ENCODE results near the gene ZNF546.
"Not testable (repeated sequence)": the region's sequence is repeated elsewhere in the genome, so short reads cannot be mapped to it uniquely, and the experiment has no call there.

Gene ZNF546

DNA sequence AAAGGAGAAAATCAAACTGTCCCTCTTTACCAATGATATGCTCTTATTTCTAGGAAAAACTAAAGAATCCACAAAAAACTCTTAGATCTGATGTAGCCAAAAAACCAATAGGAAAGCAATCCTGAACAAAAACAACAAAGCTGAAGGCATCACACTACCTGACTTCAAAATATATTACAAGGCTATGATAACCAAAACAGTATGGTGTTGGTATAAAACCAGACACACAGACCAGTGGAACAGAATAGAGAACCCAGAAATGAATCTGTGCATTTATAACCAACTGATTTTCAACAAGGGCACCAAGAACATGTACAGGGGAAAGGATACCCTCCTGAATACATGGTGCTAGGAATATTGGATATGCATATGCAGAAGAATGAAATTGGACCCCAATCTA lies 9.7 kb upstream of the ZNF546 start:
- DNase-seq, result no peak

DNA sequence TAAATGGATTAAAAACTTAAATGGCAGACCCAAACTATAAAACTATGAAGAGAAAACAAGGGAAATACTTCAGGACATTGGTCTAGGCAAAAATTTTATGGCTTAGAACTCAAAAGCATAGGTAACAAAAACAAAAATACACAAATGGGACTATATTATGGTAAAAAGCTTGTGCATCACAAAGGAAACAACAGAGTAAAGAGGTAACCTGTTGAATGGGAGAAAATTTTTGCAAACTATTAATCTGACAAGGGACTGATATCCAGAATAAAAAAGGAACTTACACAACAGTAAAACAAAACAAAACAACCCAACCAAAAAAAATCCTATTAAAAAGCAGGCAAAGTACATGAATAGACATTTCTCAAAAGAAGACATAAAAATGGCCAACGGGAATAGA lies 9.3 kb upstream of the ZNF546 start:
- DNase-seq, result no peak

DNA sequence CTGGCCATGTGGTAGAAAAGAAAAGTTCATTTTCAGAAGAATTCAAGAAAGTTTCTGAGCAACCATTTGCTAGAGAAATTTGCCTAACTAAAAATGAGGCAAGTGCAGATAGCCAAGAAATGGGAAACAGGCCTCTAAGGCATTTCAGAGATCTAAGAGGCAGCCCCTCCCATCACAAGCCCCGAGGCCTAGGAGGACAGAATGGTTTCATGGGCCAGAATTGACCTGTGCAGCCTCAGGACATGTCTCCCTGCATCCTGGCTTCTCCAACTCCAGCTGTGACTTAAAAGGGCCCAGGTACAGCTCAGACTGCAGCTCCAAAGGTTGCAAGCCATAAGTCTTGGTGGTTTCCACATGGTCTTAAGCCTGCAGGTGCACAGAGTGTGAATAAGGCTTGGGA lies 3.3 kb upstream of the ZNF546 start:
- no peak for DNase-seq

DNA sequence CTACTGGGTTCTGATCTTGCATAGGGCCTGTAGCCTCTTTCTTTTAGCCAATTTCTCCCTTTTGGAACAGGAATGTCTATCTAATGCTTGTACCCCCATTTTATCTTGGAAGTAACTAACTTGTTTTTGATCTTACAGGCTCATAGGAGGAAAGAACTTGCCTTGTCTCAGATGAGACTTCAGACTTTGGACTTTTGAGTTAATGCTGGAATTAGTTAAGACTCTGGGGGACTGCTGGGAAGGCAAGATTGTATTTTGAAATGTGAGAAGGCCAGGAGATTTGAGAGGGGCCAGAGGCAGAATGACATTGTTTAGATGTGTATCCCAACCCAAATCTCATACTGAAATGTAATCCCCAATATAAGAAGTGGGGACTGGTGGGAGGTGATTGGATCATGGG lies 2.5 kb upstream of the ZNF546 start:
- DNase-seq, result no peak

DNA sequence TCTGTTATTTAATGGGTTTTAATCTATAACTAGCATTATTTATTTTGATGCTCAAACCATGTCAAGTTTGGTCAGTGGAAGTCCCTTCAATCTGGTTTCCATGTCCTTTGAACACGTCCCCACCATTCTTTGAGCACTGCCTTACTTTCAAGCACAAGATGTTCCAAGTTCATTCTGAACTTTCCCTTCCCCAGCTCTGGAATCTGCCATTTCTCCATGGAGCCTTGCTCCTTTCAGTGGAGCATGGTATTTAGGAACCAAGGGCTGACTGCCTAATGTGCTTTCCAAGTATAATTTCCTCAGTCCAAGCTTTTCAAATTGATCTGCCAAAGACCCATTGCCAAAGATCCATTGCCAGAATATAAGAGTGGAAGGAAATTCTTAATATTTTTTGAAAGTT lies 1.1 kb upstream of the ZNF546 start:
- DNase-seq, result no peak

DNA sequence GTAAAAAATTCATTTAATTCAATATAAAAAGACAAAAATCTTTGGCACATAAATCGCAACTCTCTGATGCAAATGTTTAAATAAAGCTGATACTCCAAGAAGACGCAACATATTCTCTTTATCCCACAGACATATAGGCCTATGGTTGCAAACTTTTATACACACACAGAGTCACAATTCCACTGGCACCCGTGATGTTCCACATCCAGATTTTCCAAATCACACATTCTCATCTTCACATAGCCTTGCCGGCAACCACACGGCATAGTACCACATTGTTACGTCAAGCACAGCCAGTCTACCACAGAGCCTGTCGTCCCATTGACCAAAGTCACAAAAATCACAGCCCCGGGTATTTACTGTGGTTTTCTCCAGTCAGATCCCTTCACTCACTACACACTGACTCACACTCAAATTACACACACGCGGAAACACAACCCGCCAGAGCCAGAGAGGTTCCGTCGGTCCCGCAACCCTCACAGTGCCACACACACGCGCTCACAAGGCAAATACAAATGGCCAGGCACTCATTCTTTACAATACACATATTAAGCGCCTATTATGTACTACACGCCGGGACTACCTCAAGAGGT lies 546 bp upstream of the ZNF546 start:
- peak in 1 of 2 experiments; percentile 52 for DNase-seq

DNA sequence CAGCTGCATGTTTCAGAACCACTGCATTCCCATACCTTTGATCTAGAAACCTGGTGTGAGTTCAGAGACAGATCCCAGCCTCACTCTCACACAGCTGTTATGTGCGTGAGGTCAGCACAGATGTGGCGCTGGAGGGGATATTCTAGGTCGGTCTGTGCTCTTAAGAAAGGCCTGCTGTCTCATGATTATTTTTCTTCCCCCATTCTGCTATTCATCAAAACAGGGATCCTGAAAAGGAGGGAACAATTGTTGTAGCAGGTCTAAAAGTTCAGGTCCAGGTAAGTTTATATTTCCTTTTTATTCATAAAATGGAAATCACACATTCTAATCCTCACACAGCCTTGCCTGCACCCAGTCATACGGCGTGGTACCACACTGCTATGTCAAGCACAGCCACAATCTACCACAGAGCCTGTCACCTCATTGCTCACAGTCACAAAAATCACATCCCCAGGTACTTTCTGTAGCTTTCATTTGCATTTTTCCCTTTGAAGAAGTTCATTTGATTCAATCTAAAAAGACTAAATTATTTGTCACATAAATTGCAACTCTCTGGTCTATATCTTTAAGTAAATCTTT lies 867 bp downstream of the ZNF546 start:
- DNase-seq, result no peak

DNA sequence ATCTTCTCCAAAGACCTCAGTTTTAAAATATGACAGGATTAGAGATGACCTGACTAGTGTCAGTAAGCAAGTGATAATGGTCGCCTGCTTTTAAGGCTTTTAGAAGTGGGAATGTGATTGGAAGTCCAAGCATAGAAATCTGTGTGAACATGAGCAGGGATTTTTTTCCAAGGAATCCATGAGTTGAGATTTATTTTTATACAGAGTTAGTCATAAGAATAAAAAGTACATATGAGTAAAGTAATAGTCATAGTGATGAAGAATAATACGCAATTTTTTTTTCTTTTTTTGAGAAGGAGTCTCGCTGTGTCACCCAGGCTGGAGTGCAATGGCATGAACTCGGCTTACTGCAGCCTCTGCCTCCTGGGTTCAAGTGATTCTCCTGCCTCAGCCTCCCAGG lies 1.6 kb downstream of the ZNF546 start:
- DNase-seq, result no peak

DNA sequence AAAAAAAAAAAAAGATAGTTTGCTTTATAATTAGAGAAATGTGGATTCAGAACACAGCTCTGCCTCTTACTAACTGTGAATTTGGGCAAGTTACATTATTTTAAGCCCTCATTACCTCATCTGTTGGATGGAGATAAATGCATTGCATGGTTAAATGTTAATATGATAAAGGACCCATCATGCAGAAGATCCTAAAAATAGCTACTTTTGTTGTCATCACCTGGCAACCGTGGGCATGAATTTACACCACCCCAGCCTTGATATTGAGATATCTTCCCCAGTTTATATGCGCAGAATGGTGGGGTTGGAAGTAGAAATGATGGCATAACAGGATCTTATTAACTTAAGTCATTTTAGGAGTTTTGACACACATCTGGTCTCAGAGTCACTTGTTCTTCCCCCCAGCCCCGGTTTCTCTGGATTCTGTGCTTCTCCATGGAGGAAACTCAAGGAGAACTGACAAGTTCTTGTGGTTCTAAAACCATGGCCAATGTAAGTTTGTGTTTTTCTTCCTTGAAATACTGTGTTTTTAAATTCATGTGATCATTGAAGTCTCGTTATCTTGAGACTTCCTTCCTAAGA lies 8.9 kb downstream of the ZNF546 start:
- DNase-seq, result no peak

DNA sequence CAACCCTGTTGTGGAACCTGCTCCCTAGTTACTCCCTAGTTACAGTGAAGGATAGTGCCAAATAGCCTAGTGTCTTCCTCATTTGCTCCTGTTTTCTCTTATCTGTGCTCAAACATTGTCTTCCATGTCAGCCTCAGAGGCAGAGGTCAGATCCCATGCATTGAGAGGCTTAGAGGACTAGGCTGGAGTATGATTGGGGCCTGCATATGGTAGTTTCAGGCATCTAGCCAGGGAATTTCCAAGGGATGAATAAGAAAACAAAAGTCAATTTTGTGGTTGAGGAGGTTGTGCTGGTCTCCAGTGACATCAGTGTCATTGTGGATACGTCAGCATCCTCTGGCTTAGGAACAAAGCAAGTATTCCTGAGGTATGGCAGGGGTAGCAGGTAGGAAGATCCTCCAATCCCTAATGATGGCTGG lies 9.4 kb downstream of the ZNF546 start:
- no peak for DNase-seq

DNA sequence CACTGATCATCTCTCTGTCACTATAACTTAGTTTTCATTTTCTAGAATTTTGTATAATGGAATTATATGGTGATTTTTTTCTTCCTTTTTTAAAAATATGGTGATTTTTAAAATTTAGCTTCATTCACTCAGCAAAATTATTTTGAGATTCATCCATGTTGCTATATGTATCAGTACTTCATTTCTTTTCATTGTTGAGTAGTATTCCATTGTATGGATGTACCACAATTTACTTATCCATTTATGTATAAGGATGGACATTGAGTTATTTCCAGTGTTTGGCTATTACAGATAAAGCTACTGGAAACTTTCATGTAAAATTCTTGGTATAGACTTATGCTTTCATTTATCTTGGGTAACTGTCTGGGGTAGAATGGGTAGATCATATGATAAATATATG lies 12.8 kb downstream of the ZNF546 start:
- no peak for DNase-seq

DNA sequence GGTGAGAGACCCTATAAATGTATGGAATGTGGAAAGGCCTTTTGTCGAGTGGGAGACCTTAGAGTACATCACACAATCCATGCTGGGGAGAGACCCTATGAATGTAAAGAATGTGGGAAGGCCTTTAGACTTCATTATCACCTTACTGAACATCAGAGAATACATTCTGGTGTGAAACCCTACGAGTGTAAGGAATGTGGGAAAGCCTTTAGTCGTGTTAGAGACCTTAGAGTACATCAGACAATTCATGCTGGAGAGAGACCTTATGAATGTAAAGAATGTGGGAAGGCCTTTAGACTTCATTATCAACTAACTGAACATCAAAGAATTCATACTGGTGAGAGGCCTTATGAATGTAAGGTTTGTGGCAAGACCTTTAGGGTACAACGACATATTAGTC lies 17.1 kb downstream of the ZNF546 start:
- DNase-seq, result no peak

DNA sequence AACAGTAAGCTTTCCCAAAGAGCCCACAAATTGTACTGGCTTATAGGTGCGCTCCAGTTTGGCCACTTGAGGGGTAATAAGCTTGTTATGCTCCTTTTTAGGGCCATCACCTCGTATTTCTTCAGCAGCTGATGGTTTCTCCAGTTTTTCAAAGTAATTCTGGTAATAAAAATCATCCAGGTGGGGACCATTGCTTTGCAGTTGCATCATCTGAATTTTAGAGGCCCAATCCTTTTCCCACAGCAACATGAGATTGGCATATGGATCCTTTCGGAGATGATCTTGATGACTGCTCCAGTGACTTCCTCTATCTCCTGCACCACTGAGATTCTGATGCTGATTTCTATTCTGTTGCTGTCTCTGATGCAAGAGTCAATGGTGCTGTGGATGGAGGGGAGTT lies 27.1 kb downstream of the ZNF546 start:
- no peak for DNase-seq

DNA sequence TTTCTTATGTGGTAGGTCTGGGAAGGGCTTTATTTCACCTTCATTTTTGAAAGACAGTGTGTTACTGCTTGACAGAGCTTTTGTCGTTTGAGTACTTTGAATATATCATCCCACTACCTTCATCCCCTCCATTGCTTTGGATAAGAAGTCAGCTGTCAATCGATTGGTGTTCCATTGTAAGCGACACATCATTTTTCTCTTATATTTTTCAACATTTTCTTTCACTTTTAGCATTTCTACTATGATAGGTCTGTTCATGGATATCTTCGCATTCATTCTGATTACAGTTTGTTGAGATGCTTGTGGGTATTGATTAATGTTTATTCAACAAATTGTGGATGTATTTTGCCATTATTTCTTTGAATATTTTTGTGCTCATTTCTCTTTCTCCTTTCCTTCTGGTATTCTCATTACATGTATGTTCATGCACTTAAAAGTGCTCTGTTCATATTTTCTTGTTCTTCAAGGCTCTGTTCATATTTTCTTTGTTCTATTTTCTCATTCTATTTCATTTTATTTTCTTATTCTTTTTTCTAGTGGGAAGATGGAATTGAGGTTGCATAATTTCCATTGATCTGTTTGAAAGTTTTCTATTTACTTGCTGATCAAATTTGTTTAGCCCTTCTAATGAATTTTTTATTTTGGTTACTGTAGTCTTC lies 29.2 kb downstream of the ZNF546 start:
- DNase-seq, result no peak

DNA sequence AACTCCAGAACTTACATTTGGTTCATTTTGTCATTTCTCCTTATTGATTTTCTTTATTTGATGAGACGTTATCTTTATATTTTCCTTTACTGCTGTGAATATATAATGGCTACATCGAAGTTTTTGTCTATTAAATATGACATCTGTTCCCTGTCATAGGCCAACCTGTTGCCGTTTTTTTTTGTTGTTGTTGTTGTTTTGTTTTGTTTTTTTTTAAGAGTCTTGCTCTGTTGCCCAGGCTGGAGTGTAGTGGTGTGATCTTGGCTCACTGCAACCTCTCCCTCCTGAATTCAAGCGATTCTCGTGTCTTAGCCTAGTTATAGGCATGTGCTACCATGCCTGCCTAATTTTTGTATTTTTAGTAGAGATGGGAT lies 29.7 kb downstream of the ZNF546 start:
- DNase-seq, result no peak

DNA sequence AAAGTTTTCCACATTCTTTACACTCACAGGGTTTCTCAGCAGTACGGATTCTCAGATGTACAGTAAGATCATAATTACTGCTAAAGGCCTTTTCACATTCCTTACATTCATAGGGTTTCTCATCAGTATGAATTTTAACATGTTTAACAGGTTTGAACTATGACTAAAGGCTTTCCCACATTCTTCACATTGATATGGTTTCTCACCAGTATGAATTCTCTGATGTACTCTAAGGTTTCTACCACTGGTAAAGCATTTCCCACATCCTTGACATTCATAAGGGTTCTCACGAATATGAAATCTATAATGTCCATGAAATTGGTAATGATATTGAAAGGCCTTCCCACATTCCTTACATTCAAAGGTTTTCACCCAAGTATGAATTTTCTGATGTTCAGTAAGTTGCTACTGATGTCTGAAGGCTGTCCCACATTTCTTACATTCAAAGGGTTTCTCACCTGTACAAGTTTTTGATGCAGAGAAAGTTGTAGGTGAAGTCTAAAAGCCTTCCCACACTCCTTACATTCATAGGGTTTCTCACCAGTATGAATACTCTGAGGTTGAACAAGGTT lies 37.2 kb downstream of the ZNF546 start:
- DNase-seq, result no peak

DNA sequence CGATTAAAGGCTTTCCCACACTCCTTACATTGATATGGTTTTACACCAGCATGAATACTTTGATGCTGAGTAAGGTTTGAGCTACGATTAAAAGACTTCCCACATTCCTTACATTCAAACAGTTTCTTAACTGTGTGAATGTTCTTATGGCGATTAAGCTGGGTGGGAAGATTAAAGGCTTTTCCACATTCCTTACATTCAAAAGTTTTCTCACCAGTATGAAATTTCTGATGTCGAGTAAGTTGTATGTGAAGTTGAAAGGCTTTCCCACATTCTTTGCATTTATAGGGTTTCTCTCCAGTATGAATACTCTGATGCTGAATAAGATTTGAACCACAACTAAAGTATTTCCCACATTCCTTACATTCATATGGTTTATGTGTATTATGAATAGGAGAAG lies 39.1 kb downstream of the ZNF546 start:
- no peak for DNase-seq

DNA sequence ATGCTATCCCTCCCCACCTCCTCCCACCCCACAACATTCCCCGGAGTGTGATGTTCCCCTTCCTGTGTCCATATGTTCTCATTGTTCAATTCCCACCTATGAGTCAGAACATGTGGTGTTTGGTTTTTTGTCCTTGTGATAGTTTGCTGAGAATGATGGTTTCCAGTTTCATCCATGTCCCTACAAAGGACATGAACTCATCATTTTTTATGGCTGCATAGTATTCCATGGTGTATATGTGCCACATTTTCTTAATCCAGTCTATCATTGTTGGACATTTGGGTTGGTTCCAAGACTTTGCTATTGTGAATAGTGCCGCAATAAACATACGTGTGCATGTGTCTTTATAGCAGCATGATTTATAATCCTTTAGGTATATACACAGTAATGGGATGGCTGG lies 41.2 kb downstream of the ZNF546 start:
- not testable (repeated sequence) for DNase-seq

DNA sequence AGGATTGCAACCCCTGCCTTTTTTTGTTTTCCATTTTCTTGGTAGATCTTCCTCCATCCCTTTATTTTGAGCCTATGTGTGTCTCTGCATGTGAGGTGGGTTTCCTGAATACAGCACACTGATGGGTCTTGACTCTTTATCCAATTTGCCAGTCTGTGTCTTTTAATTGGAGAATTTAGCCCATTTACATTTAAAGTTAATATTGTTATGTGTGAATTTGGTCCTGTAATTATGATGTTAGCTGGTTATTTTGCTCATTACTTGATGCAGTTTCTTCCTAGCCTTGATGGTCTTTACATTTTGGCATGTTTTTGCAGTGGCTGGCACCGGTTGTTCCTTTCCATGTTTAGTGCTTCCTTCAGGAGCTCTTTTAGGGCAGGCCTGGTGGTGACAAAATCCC lies 44.9 kb downstream of the ZNF546 start:
- DNase-seq, result not testable (repeated sequence)

DNA sequence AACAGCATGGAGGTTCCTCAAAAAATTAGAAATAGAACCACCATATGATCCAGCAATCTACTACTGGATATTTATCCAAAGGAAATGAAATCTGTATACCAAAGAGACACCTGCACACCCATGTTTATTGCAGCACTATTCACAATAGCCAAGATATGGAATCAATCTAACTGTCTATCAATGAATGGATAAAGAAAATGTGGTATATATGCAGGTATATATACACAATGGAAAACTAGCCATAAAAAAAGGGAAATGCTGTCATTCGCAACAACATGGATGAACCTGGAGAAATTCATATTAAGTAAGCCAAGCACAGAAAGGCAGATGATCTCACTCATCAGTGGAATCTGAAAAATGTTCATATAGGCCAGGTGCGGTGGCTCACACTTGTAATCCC lies 56.6 kb downstream of the ZNF546 start:
- DNase-seq, result no peak

DNA sequence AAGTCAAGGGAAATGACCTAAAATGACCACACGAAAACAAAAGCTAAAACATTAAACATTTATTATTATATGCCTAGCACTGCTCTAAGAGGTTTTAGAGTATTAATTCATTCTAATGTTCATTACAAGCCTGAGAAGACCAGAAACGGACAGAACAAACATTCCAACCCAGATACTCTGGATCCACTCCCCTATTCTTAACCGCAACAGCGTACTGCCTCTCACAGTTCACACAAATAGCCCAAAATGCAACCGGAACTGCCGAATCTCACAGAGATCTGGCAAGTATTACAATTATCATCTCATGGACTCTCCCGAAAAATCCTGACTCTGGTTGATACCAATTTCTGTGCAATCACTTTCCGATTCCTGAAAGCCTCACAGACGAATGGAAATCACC lies 57.8 kb downstream of the ZNF546 start:
- DNase-seq, result no peak

DNA sequence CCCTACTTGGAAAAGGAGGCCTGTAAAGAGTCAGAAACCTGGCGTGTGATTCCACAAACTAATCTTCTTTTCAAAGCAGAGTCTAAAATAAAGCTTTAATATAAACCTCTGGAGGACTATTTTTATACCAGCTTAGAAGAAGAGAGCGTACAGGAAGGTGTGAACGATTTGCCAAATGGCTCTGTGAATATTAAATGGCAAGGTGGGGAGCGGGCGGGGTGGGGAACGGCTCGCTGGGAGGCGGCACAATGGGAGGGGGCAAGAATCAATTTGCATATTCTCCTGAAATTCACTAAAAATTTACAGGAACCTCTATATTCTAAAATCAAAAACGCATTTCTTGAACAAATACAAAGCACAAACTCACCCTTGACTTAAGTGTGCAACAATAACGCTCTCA lies 58.2 kb downstream of the ZNF546 start:
- DNase-seq, result no peak

DNA sequence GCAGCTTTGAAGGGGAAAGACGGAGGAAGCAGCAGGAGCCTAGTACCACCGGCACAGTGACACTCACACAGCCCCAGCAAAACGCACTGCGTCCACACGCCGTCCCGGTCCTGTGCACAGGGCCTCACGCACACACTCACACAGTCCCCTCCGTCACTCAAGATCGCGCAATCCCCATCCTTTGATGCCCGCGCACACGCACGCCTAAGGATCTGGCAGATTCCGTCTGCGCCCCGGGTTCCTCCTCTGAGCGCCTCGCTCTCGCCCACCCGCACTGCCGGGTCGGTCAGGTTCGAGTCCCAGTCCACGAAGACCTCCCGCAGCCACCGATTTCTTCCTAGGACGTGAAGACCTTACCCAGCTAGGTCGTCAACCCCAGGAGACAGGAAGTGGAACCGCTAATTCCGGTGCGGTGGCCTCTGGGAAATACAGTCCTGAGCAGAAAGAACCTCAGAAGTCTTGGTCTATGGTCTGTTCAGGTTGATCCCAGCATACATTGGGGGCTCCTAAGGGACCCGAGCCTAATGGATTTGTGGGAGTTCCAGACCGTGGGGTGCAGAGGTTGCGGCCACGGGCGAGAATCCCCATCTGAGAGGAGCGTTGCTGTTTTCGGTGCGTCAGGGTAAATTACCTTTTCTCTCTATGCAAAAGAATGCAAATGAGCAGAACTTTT lies 59.1 kb downstream of the ZNF546 start, which contains the start of gene ZNF780B:
ZNF780B (minus strand) TSS at position 400 of the 673 bp plus-strand sequence. CDS start 5,899 bp downstream, outside the sequence.
- peak; percentile 64 to 69 for DNase-seq

Data from NCI-H1930 (cell line).